ENCODE measurements around the gene CIDEB. TPM values are rescaled to one million over a fixed set of nuclear protein-coding genes. Genes with fewer than 3 reads are reported as not detected.

Gene CIDEB
- total and polyA plus RNA-seq, 2 donors (not counting 1 experiment from before 2014, with no cell fraction given), result 26.2 to 32.8 TPM

GRCh38 chr14:24349742-24350141 is 42.0 kb upstream of the CIDEB start:
- H3K9me3 Mint-ChIP-seq (ENCODE audit: insufficient read depth), result no peaks in the 10 kb centered on the region
- Histone ChIP-seq H2AFZ (ENCODE audit: insufficient read depth, low read depth, low read length, poor library complexity, severe bottlenecking) (no peak overlapping the region), H3K4me1 (ENCODE audit: control insufficient read depth in 2 of 2, insufficient read depth in 2 of 2, low read length in 2 of 2) (no peaks in the 10 kb centered on the region), H3K9me3 (ENCODE audit: control extremely low read depth in 1 of 3, control insufficient read depth in 2 of 3, insufficient read depth in 1 of 3, low read length in 2 of 3) (no peaks in the 10 kb centered on the region), H3K79me2 (ENCODE audit: control insufficient read depth, insufficient read depth, low read length) (no peaks in the 10 kb centered on the region), H3K27me3 (replicated peaks in 1 of 4; ENCODE audit: control extremely low read depth in 1 of 4, control insufficient read depth in 3 of 4, insufficient read depth in 4 of 4, low read length in 3 of 4) (peaks cover 0 to 37% (median 13%) of the 10 kb centered on the region in 4 experiments), H3K4me2 (replicated peaks; ENCODE audit: low read depth, low read length, poor library complexity, severe bottlenecking) (no peak overlapping the region), H3K36me3 (replicated peaks in 1 of 2; ENCODE audit: control extremely low read depth in 1 of 2, control insufficient read depth in 1 of 2, extremely low read depth in 1 of 2, insufficient read depth in 2 of 2, low read length in 1 of 2) (no peaks in the 10 kb centered on the region), H3K9ac (ENCODE audit: low read length) (no peak overlapping the region), H3K27ac (ENCODE audit: low read length in 2 of 2) (no peak overlapping the region), H3K4me3 (ENCODE audit: control extremely low read depth in 1 of 5, extremely low read depth in 1 of 5, insufficient read depth in 1 of 5, low read depth in 2 of 5, low read length in 4 of 5) (no peak overlapping the region), H4K20me1 (ENCODE audit: control insufficient read depth, insufficient read depth, low read length, poor library complexity, severe bottlenecking) (no peaks in the 10 kb centered on the region)
- DNase-seq (no peak), ATAC-seq (ENCODE audit: low read depth) (no peak)
- H3K27ac Mint-ChIP-seq, result no peak overlapping the region
- TF ChIP-seq EZH2 (IDR thresholded peaks at IDR 0.05; ENCODE audit: borderline replicate concordance, insufficient read depth, low read depth, low read length, poor library complexity, severe bottlenecking) (no peak), CTCF (IDR thresholded peaks at IDR 0.05) (no peak)
- ChIA-PET CTCF (interaction anchor here (0.6 to 1.2 kb wide), 2 partner anchors 10 to 16 kb away, joined by 3 to 4 read pairs; partner anchors contain the start of gene RIPK3), POLR2A (no interaction called here)
- H3K4me3 Mint-ChIP-seq, result no peak overlapping the region
- H3K27me3 Mint-ChIP-seq, result peaks cover 60% of the 10 kb centered on the region
- WGBS (ENCODE audit: insufficient coverage), result 88% methylated on average over 2 of the region's 5 CpGs
- H3K4me1 Mint-ChIP-seq, result no peaks in the 10 kb centered on the region
- intact Hi-C loops (cut with micrococcal nuclease), result no loop called here

GRCh38 chr14:24348186-24348585 is 40.4 kb upstream of the CIDEB start:
- Mint-ChIP-seq H3K27me3 (peaks cover 51% of the 10 kb centered on the region), H3K9me3 (ENCODE audit: insufficient read depth) (no peaks in the 10 kb centered on the region), H3K4me3 (no peak overlapping the region), H3K27ac (no peak overlapping the region), H3K4me1 (no peaks in the 10 kb centered on the region)
- H3K9me3 ChIP-seq (ENCODE audit: control extremely low read depth in 1 of 3, control insufficient read depth in 2 of 3, insufficient read depth in 1 of 3, low read length in 2 of 3), result no peaks in the 10 kb centered on the region
- H2AFZ ChIP-seq (ENCODE audit: insufficient read depth, low read depth, low read length, poor library complexity, severe bottlenecking), result no peak overlapping the region
- TF ChIP-seq CTCF (IDR thresholded peaks at IDR 0.05) (no peak), EZH2 (IDR thresholded peaks at IDR 0.05; ENCODE audit: borderline replicate concordance, insufficient read depth, low read depth, low read length, poor library complexity, severe bottlenecking) (no peak)
- ChIA-PET CTCF (interaction anchor here (0.6 to 5.7 kb wide), 5 partner anchors 11 to 1228 kb away, joined by 3 to 55 read pairs (median 3); partner anchors contain the start of gene ADCY4), POLR2A (no interaction called here)
- H3K9ac ChIP-seq (ENCODE audit: low read length), result no peak overlapping the region
- H3K27me3 ChIP-seq (replicated peaks in 1 of 4; ENCODE audit: control extremely low read depth in 1 of 4, control insufficient read depth in 3 of 4, insufficient read depth in 4 of 4, low read length in 3 of 4), result peaks cover 0 to 35% (median 12%) of the 10 kb centered on the region in 4 experiments
- H3K4me1 ChIP-seq (ENCODE audit: control insufficient read depth in 2 of 2, insufficient read depth in 2 of 2, low read length in 2 of 2), result no peaks in the 10 kb centered on the region
- DNase-seq (no peak), ATAC-seq (ENCODE audit: low read depth) (no peak)
- H3K79me2 ChIP-seq (ENCODE audit: control insufficient read depth, insufficient read depth, low read length), result no peaks in the 10 kb centered on the region
- intact Hi-C loops (cut with micrococcal nuclease), result no loop called here
- no peak overlapping the region for H3K4me2 ChIP-seq (replicated peaks; ENCODE audit: low read depth, low read length, poor library complexity, severe bottlenecking)
- no peaks in the 10 kb centered on the region for H4K20me1 ChIP-seq (ENCODE audit: control insufficient read depth, insufficient read depth, low read length, poor library complexity, severe bottlenecking)
- H3K27ac ChIP-seq (ENCODE audit: low read length in 2 of 2), result no peak overlapping the region
- WGBS (ENCODE audit: insufficient coverage), result 92% methylated on average over 2 of the region's 2 CpGs
- no peak overlapping the region for H3K4me3 ChIP-seq (ENCODE audit: control extremely low read depth in 1 of 5, extremely low read depth in 1 of 5, insufficient read depth in 1 of 5, low read depth in 2 of 5, low read length in 4 of 5)
- H3K36me3 ChIP-seq (replicated peaks in 1 of 2; ENCODE audit: control extremely low read depth in 1 of 2, control insufficient read depth in 1 of 2, extremely low read depth in 1 of 2, insufficient read depth in 2 of 2, low read length in 1 of 2), result no peaks in the 10 kb centered on the region

All from B cell (primary cell).